ENCODE results near the gene SLC25A22.

SLC25A22 gene

GRCh38 chr11:802693-803466, 4.8 kb upstream of the SLC25A22 start:
- FAIRE-seq: no peak

GRCh38 chr11:802018-802617, 4.0 kb upstream of the SLC25A22 start:
- FAIRE-seq: no peak

GRCh38 chr11:801097-801780, 3.2 kb upstream of the SLC25A22 start:
- FAIRE-seq: no peak

GRCh38 chr11:800473-800872, 2.4 kb upstream of the SLC25A22 start:
- no peak for FAIRE-seq

- FAIRE-seq: no peak
Measured at GRCh38 chr11:799641-800316, 1.7 kb upstream of the SLC25A22 start.

- FAIRE-seq: peak; percentile 17
Measured at GRCh38 chr11:797296-798092, 587 bp downstream of the SLC25A22 start.

GRCh38 chr11:796565-797295, 1.4 kb downstream of the SLC25A22 start:
- no peak for FAIRE-seq

GRCh38 chr11:795634-796564, 2.2 kb downstream of the SLC25A22 start:
- no peak for FAIRE-seq

- no peak for FAIRE-seq
Measured at GRCh38 chr11:794766-795633, 3.1 kb downstream of the SLC25A22 start.

GRCh38 chr11:794013-794765, 3.9 kb downstream of the SLC25A22 start:
- no peak for FAIRE-seq

- FAIRE-seq: no peak
Measured at GRCh38 chr11:793556-793955, 4.5 kb downstream of the SLC25A22 start.

- FAIRE-seq: no peak
Measured at GRCh38 chr11:792873-793272, 5.2 kb downstream of the SLC25A22 start.

- no peak for FAIRE-seq
Measured at GRCh38 chr11:792535-792821, 5.6 kb downstream of the SLC25A22 start.

- no peak for FAIRE-seq
Measured at GRCh38 chr11:791658-792534, 6.2 kb downstream of the SLC25A22 start.

GRCh38 chr11:790721-791564, 7.1 kb downstream of the SLC25A22 start:
- FAIRE-seq: peak; percentile 96

GRCh38 chr11:789943-790342, 8.1 kb downstream of the SLC25A22 start, which contains the start of gene CEND1:
Gene CEND1, minus strand, starts transcription at chr11:790090. Its CDS starts 1,514 bp downstream, at chr11:788576.
- FAIRE-seq: no peak
